Uterus (tissue), 2 donors: Measurements from ENCODE around the gene PTHLH.

Experiments used
- CTCF ChIP-seq, 4 experiments: fragments of 200-600 bp in 2 of 4; fragments of 450-650 bp in 2 of 4; sonication (generic) in 2 of 4; IDR thresholded peaks; one replicate each; pipeline ENCODE4 v1.5.1; 2016 to 2019; ENCODE audit warnings: antibody characterized with exemption in 4 of 4, mild to moderate bottlenecking in 2 of 4, moderate library complexity in 1 of 4
- POLR2A ChIP-seq, 2 donors: fragments of 450-650 bp; IDR thresholded peaks; one replicate each; pipeline ENCODE4 v1.6.1; 2016; ENCODE audit warnings: antibody characterized with exemption in 2 of 2, mild to moderate bottlenecking in 1 of 2, moderate library complexity in 1 of 2

GRCh38 chr12:27998658-27999057 is 26.1 kb upstream of the PTHLH start:
- TF ChIP-seq CTCF (IDR thresholded peaks at IDR 0.05) (no peak), POLR2A (IDR thresholded peaks at IDR 0.05) (no peak)
